SK-N-SH (cell line): ENCODE measurements around the gene ASAP2.

ENCODE experiments used
- CTCF ChIP-seq: fragments of 200-600 bp; sonication (generic); IDR thresholded peaks from 2 replicates; pipeline ENCODE4 v1.6.1; 2017; ENCODE audit warnings: antibody characterized with exemption, mild to moderate bottlenecking, moderate library complexity
- ELF1 ChIP-seq: IDR thresholded peaks from 2 replicates; pipeline ENCODE4 v1.4.0; 2012
- MAX ChIP-seq: IDR thresholded peaks from 2 replicates; pipeline ENCODE4 v1.4.0; 2012; ENCODE audit warnings: low read depth
- NRF1 ChIP-seq: IDR thresholded peaks from 2 replicates; pipeline ENCODE4 v1.6.1; 2012; ENCODE audit warnings: low read depth, mild to moderate bottlenecking, low read length
- PBX3 ChIP-seq: IDR thresholded peaks from 2 replicates; pipeline ENCODE4; 2012
- POLR2AphosphoS5 ChIP-seq: IDR thresholded peaks from 2 replicates; pipeline ENCODE4 v1.6.1; 2012; ENCODE audit warnings: low read depth, low read length
- RAD21 ChIP-seq: IDR thresholded peaks from 2 replicates; pipeline ENCODE4 v1.6.1; 2012; ENCODE audit warnings: mild to moderate bottlenecking, low read length
- SMC3 ChIP-seq: IDR thresholded peaks from 2 replicates; pipeline ENCODE4 v1.6.1; 2012; ENCODE audit warnings: low read depth, low read length, improper control_type of control experiment
- USF1 ChIP-seq: IDR thresholded peaks from 2 replicates; pipeline ENCODE4 v1.4.0; 2012; ENCODE audit warnings: low read depth, borderline replicate concordance

- TF ChIP-seq CTCF, result no peak
- TF ChIP-seq PBX3, result no peak
- no peak for TF ChIP-seq ELF1
- TF ChIP-seq NRF1, result no peak
- no peak for TF ChIP-seq RAD21
- TF ChIP-seq MAX, result no peak
- TF ChIP-seq SMC3, result no peak
- no peak for TF ChIP-seq POLR2AphosphoS5
- TF ChIP-seq USF1, result no peak
Observed at GRCh38 chr2:9312591-9312990, 106.0 kb downstream of the ASAP2 start.
